Cardiac fibroblast (primary cell): ENCODE results near the gene NCKAP5.

ENCODE experiments used
- DNase-seq, 2 donors: peaks; one replicate each; pipeline versions ENCODE4 v3.0.0 to v3.0.0-alpha.2; 2010; ENCODE audit warnings: low read depth in 2 of 2
- H3K4me3 ChIP-seq, 2 donors: replicated peaks in 1 of 2; 1 replicate in 1 of 2; 2 replicates in 1 of 2; pipeline ENCODE4 v1.5.1; 2011; ENCODE audit warnings: low read depth in 2 of 2, low read length in 2 of 2, mild to moderate bottlenecking in 2 of 2, moderate library complexity in 1 of 2
- CTCF ChIP-seq: IDR thresholded peaks from one replicate; pipeline ENCODE4 v1.5.1; 2011; ENCODE audit warnings: low read depth, mild to moderate bottlenecking, low read length, inconsistent platforms

Gene NCKAP5

DNA sequence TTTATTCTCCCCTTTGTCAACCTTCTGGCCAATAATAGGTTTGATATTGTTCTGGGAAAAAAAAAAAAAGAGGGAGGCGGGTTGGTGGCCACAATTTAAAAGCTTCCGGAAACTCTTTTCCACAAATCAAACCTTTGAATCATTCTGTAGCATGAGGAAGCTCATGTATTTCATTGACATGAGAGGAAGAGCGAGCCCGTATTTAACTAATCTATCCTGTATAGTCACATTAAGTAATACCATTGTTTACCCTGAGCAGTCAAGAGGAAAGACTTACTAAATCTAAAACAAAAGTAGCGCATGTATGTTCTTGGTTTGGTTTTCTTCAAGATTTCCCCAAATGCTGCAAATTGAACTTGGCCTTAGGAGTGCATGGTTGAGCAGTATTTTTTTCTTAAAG is 120.1 kb downstream of the NCKAP5 start:
- no peak for TF ChIP-seq CTCF
- no peak overlapping the region for H3K4me3 ChIP-seq

DNA sequence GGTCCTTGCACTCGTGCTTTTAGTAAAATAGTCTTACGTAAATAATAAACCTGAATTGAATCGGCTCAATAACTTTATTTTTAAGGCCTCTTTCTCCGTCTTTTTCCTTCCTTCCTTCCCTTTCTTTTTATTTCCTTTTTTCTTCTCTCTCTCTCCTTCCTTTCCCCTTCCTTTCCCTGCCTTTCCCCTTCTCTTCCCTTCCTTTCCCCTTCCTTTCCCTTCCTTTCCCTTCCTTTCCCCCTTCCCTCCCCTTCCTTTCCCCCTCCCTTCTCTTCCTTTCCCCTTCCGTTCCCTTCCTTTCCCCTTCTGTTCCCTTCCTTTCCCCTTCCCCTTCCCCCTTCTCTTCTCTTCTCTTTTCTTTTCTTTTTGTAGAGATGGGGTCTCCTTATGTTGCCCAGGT is 121.0 kb downstream of the NCKAP5 start:
- no peak for DNase-seq
- no peak for TF ChIP-seq CTCF

More for the DNA sequence above, 120.1 kb downstream of the NCKAP5 start:
- DNase-seq: no peak

DNA sequence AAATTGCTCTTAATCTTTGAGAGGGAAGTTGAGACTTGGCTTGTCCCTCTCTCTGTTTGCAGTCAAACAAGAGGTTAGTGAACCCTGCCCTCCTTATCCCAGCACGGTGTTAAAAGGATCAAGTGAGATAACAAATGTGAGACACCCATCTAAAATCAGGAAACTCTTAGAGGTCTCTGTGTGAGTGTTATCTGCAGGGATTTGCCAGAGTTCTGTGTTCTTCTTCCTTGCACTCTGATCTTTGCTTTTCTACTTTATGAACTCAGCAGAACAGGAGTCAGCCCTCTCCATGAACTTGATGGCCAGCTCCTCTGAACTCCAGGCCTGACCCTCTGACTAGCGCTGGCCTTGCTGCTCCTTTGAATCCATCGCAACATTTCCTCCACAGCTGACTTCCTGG is 123.8 kb downstream of the NCKAP5 start:
- no peak for TF ChIP-seq CTCF
- no peak for DNase-seq
- no peak overlapping the region for H3K4me3 ChIP-seq

More for the DNA sequence above, 121.0 kb downstream of the NCKAP5 start:
- H3K4me3 ChIP-seq: no peak overlapping the region

- TF ChIP-seq CTCF: no peak
- no peak overlapping the region for H3K4me3 ChIP-seq
- no peak for DNase-seq
Measured at GRCh38 chr2:133442393-133442792, 125.9 kb downstream of the NCKAP5 start.

DNA sequence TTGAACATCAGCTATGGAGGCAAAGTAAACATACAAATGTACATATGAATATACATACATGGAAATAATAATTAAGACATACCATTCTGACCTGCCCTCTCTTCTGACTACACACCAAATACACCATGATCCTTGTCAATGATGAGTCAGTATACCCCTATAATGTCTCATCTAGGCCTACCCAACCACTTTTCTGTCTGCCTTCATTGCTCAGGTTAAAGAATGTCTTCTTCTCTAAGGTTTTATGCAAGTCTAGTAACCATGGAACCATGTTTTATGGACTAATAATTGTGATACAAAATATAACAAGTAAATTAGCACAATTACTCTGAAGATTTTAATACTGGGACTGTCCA is 128.7 kb downstream of the NCKAP5 start:
- TF ChIP-seq CTCF: no peak

DNA sequence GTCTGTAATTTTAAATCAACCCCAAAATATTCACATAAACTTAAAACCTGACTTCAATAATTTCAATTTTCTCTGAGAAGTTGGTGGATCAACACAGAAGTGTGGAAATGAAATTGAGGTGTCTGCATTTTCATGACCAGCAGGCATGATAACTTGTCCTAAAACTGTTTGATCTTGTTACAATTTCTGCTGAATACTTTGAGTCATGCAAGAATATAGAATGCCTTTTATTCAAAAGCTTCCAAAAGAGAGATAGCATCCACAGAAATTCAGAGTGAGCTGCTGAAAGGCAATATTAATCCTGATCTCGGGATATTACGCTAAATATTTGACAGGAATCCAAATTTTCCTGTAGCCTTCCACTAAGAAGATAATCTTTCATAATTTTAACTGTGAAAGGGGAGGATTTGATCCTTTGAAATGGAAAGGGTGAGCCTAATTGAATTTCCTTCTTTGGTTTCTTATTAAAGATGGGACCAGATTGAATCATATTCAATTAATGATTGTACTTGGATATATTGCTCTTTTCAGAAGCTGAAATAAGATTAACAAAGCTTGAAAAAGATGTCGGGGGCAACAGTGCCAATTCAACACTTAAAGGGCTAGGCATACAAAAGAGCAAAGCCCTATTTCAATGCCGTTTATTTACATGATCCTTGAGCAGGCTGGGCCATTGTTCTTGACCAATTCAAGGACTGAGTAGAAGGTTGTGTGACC is 129.3 kb downstream of the NCKAP5 start:
- TF ChIP-seq CTCF: no peak
- no peak overlapping the region for H3K4me3 ChIP-seq
- DNase-seq: no peak

More for the DNA sequence above, 128.7 kb downstream of the NCKAP5 start:
- no peak for DNase-seq
- H3K4me3 ChIP-seq: no peak overlapping the region

DNA sequence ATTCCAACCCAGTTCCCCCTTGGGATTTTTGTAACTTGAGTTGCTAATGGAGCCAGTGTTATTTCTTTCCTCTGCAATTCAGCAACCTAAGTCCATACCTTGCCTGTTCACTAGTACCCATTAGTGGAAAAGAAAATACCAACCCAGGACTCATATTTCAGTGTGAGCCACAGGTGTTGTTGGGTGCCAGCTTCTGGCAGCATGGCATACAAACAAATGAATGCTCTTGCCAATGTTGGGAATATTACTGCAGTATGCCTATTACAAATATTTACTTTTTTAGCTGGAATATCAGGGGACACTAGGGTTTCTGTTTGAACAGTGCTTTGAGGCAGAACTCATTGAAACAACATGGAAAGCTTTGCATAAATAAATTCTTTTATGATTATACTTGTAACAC is 130.2 kb downstream of the NCKAP5 start:
- no peak for TF ChIP-seq CTCF
- no peak overlapping the region for H3K4me3 ChIP-seq

More for the DNA sequence above, 130.2 kb downstream of the NCKAP5 start:
- DNase-seq: no peak
